Activated gamma-delta T cell (primary cell): ENCODE measurements around the gene CBR4.
"Not testable (repeated sequence)": the region's sequence is repeated elsewhere in the genome, so short reads cannot be mapped to it uniquely, and the experiment has no call there.

ENCODE experiments used
- DNase-seq: peaks from one replicate; lab custom pipeline; 2025; lab: John Stamatoyannopoulos, UW

Gene CBR4

GRCh38 chr4:168993714-168994510, 16.1 kb downstream of the CBR4 start:
- DNase-seq = no peak

GRCh38 chr4:168992952-168993482, 17.0 kb downstream of the CBR4 start:
- DNase-seq = not testable (repeated sequence)

GRCh38 chr4:168981942-168982341, 28.1 kb downstream of the CBR4 start:
- no peak for DNase-seq

GRCh38 chr4:168981460-168981859, 28.6 kb downstream of the CBR4 start:
- DNase-seq = no peak

GRCh38 chr4:168979338-168979737, 30.7 kb downstream of the CBR4 start:
- DNase-seq = no peak

GRCh38 chr4:168978001-168978700, 31.9 kb downstream of the CBR4 start:
- DNase-seq = no peak

GRCh38 chr4:168972596-168972995, 37.5 kb downstream of the CBR4 start:
- DNase-seq = no peak

- DNase-seq = no peak
Observed at GRCh38 chr4:168960716-168961115, 49.3 kb downstream of the CBR4 start.

- no peak for DNase-seq
Observed at GRCh38 chr4:168955674-168956073, 54.4 kb downstream of the CBR4 start.

- not testable (repeated sequence) for DNase-seq
Observed at GRCh38 chr4:168952821-168953246, 57.2 kb downstream of the CBR4 start.

GRCh38 chr4:168945291-168945690, 64.8 kb downstream of the CBR4 start:
- no peak for DNase-seq

GRCh38 chr4:168942985-168943384, 67.1 kb downstream of the CBR4 start:
- DNase-seq = no peak
